Left renal cortex interstitium (tissue), 4 donors: Measurements from ENCODE around the gene POU3F3. TPM values are rescaled to one million over a fixed set of nuclear protein-coding genes. Genes with fewer than 3 reads are reported as not detected.

Experiments
- DNase-seq, 4 donors: peaks; one replicate each; pipeline ENCODE4 v3.0.0-alpha.2; 2013; ENCODE audit warnings: low read depth in 4 of 4, low spot score in 2 of 4, missing footprints in 1 of 4
- polyA plus RNA-seq, 4 donors: library from polyadenylated mRNA; unstranded; fragments of 120-200 nt; gene quantifications; one replicate each; pipeline ENCODE4 v1.2.1, GENCODE V29; 2013; ENCODE audit not compliant: insufficient read length in 4 of 4

Gene POU3F3
- polyA plus RNA-seq, 4 donors, result 85.2 to 106 (median 102) TPM

DNA sequence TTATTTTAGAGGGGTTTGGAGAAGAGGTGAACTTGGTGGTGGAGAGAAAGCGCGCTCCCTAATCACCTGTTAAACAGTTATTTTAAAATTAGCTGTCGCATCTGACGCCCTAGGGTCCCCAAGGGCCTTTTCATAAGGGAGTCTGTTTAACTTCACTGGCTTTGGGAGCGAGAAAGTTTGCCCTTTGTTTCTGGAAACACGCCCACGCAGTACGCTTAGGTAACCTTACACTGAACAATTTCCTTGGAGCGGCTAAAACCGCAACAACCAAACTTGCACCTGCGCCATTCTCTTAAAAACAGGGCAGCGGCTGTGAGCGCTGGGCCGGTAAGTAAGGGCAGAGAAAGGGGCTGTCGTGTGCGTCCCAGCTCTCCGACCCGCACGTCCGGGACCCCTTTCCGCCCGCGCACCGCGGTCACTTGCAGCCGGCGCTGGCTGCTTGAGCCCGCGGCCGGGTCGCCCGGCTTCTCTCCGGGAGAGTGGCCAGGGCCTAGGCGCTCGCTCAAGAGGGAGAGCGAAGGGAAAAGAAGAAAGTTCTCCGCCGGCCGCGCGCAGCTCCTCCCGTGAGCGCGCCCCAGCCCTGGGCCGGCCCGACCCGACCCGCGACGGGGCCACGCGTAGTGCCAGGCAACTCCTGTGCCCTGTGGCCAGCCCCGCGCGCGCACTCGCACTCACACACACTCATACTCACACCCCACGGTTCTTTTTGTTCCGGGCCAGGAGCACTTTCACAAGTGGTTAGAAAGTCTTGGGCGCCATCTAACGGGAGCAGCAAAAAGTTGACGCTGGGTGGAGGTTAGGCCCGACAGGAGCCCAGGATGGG lies 19.2 kb downstream of the POU3F3 start:
- no peak for DNase-seq

DNA sequence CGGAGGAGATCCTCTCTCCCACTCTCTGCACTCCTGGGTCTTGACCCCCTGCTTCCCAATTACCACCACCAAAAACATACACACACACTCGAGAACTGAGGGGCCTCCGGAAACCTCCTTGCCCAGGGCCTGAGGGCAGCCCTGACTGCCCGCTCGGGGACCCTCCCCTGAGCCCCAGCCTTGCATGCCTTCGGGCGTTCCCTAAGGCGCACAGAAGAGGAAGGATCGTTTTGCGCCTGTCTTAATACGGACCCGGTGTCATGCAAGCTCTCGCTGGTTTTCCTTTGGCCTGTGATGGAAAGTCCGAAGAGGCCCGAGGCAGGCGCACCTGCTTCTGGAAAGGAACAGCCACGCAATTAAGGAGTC lies 19.8 kb downstream of the POU3F3 start:
- DNase-seq, result no peak

DNA sequence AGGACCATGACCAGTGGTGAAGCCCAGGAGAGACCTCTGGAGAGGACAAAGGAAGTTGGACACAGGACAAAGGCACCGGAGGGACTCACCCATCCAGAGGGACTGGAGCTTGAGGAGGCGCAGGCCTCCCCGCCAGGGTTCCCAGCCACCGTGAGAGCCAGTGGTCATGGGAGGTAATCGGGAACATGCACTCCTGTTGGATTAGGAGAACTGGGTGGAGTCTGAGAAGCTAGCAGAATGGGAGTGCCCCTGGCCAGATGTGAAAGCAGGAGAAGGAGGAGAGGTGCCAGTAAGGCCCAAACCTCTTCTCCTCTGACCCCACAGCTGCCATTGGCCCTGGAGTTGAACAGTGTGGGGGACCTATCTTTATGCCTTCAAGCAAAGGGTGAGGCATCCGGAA lies 20.3 kb downstream of the POU3F3 start:
- DNase-seq, result no peak

DNA sequence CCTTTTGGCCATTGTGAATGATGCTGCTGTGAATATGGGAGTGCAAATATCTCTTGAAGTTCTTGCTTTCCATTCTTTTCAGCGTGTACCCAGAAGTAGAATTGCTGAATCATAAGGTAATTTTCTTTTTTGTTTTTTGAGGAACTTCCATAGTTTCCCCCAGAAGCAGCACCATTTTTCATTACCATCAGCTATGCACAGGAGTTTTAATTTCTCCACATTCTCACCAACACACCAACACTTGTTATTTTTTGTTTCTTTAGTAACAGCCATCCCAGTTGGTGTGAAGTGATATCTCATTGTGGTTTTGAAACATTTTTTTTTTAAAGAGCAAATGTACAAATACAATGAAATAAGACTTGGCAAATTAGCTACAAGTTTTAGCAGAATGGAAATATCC lies 21.3 kb downstream of the POU3F3 start:
- no peak for DNase-seq

DNA sequence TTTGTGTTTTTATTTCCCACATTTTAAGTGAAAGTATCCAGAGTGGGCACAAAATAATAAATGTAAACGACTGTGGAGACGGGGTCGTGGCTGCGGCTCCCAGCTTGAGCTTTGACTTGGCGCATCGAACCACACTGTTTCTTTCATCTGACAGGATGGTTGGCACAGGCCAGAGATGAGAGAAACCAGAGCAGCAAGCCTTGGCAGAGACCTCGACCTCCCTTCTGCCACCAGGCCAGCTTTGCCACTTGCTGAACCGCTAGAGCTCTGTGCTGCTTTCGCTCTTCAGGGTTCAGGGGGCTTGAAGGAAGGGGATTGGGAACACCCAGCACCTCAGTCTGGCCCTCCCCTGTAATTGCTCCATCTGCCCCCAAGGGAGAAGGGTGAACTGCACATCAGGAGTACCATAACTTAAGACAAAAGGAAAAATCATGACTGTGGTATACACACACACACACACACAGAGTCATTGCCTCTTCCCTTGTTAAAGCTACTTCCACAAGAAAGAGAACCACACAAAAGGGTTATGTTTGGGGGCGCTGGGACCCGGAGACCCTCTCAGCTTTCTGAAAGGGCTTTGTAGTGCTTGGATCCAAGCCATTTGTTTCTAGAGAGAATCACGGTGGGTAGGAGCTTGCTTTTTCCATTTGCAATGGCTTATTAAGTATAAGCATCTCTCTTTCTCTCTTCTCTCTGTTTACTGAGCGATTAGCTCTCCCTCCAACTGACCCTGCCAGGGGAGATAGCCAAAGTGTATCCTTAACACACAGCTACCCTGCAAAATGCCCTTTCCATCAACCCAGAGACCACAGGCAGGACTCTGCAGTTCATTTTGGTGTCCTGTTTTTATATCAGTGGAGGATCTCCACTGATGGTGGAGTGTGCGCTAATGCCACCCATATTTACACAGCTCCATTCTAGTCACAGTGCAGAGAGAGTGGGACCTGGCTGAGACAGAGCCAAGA lies 23.0 kb downstream of the POU3F3 start:
- no peak for DNase-seq

DNA sequence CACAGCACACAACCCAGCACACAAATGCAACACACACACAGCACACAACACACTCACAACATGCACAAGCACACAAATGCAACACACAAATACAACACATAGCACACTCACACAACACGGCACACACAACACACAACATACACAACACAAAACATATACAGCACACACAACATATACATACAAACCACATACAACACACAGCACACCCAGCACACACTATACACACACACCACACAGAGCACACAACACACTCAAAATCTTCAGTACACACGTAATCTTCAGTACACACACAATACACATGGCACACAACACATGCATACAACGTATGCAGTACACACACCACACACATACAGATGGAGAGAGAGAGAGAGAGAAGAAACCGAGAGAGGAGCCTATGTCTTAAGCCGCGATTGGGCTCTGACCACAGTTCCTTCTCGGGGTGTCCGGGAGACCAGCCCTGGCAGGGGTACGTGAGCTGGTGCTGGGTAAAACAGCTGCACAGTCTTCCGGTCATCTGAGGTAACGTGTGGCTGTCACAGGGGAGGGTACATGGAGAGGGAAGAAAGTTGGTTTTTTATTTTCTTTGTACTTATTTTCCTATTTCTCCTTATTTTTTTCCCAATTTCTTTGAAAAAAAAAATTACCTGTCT lies 25.1 kb downstream of the POU3F3 start:
- no peak for DNase-seq

DNA sequence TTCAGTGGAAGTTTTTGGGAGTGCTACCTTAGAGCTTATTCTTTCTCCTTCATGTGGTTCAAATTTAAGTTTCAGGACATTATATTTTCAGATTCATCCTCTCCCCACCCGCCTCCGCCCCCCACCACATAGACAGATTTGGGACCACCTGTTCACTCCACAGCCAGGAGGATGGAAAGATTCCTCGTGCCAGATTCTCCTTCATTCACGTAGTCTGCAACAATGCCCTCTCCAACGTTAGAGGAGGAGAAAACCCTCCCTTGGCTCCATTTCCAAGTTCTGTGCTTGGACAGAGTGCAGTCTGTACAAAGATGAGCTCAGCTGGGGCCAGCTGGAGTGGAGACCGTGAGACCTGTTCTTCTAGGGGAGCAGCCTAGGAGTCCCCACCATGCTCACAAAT lies 26.2 kb downstream of the POU3F3 start:
- no peak for DNase-seq

DNA sequence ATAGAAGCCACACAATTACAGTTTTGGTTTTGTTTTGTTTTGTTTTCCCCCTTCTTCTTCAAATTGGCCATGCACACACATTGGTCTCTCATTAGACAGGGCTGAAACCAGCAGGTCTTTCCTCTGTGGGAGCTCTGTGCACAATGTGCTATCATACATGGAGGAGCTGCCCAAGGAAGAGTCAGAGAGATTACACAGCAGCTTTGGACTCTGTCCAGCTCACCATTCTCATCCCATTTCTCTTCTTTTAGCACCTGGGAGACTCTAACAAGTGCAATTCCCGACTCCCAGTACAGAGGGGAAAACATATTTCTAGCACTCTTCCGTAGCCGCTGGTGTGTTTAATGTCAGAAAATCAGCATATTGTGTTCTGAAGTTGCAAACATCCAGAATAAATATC lies 29.4 kb downstream of the POU3F3 start:
- DNase-seq, result no peak

DNA sequence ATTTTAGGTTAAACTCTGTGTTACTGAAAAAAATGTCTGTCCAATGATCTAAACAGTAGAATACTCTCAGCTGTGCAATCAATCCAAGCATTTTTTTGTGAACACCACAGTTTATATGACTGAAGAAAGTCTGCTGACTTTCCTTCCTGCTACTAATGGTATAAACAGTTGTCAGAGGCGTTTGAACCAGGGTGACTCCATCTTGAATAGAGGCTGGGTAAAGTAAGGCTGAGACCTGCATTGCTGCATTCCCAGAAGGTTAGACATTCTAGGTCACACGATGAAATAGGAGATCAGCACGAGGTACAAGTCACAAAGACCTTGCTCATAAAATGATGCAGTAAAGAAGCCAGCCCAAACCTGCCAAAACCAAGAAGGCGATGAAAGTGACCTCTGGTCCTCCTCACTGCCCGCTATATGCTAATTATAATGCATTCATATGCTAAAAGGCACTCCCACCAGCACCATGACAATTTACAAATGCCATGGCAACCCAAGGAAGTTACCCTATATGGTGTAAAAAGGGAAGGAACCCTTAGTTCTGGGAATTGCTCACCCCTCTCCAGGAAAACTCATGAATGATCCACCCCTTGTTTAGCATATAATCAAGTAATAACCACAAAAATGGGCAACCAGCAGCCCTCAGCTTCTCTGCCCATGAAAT lies 31.3 kb downstream of the POU3F3 start:
- no peak for DNase-seq

DNA sequence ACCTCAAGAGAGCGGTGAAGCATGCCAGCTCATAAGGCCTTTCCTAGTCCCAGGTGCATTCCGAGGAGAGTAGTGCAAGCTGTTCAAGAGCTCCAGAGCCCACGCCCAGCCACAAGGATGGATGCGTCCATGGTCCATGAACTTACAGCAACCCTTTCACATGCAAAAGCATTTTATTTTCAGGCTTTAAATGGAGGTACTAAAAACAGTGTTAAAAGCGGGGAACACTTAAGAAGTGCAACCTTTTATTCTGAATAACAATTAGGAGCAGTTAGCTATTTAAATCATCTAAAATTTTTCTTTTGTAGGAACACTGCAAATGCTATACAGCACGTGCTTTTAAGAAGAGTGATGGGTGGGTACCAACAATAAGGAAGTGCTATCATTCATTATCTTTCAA lies 33.8 kb downstream of the POU3F3 start:
- no peak for DNase-seq

DNA sequence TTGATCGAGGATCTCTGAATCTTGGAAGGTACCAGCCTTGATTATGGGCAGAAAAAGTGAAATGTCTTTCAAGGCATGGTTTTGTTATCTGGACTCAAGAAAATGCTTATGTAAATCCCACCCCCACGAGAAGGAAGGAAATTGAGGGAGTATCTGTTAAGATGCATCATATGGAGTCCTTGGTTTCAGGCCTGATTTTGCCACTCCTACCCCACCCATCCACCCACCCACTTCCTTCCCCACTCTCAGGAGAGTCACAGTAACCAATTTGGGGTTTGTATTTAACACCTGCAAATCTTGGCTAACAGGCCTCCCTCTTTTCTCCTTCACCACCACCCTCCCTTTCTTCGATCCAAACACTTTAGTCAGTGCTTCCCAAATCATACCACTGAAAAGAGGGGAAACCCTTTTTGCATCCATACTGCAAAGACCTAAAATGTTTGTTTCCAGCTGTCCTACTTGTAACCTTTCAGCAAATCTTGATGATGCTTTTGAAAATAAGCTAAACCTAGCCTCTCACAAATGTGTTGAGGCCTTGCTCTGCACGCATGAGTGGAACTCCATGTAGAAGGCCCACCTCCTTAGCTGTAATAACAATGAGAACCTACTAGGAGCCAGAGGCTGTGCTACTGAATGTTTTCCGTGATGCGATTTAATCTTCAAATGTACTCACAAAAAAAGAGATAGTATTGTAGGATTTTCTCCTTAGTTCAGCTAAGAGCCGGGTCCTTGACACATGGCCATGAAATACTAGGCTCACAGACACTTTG lies 34.8 kb downstream of the POU3F3 start:
- DNase-seq, result no peak

DNA sequence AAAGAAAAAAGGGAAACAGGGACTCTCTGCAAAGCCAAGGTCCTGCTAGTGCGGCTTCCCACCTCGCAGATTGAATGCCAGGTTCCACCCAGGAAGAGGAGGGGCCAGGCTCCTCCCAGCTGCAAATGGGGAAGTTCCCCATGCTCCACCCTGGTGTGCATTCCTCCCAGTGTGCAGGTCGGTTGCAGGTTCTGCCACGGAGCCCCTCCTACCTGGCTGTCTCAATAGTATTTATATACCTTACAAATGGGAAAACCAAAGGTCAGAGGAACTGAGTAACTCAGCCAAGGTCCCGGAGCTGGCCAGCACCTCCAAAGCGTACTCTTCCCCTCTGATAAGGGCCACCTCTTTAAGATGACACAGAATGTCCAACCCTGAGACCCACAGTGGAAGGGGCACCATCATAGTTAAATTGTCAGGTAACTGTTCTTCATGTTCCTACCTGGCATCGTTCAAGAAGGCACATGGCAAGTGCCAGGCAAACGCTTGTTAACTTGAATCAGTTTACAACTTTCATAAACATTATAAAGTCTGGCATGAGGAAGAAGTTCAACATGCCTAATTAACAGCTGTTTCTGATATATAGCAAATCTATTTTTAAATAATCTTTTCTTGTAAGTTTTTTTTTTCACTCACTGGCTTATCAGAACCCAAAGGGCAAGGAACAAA lies 35.5 kb downstream of the POU3F3 start:
- DNase-seq, result no peak

DNA sequence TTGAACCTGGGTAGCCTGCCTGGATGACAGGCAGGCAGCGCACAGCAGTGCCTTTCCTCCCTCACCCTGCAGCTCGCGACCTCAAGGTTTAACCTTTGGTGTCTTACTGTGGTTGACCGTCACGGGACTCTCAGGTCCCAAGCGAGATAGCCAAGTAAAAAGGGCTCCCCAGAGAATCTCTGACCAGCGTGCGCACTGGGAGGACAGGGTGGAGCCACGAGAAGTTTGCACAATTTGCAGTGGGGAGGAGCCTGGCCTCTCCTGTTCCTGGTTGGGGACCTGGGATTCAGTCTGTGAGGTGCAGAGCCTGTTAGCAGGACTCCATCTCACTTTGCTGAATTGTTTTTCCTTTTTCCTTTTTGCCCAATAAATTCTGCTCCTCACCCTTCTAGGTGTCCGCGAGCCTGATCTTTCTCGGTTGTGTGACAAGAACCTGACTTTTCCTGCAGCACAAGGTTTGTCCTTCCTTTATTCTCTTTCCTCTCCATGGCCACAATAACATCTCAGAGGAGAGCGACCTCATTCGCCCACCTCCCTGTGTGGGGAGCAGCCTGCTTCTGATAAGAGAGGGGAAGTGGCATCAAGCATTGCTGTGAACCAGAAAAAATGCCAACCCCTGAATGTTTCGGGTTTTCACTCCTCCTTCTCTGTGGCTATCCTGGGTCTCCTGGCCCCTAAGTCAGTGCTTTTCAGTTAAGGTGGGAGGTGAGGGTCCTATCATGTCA lies 36.2 kb downstream of the POU3F3 start:
- no peak for DNase-seq

DNA sequence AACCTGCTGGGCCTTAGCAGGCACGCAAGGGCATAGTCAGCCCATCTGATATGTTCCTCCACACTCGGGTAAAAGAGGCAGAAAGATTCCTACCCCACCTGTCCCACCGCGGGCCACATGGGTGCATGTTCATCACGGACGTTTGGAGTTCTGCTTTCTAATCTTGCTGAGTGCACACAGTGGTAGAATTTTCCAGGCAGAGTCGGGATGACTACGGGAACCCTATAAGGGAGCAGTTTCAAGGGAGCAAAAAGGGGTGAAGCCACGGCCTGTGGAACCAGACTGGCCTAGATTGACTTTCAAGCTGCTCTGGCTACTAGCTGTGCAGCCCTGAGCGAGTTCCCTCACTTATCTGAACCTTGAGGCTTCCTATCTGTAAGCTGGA lies 36.8 kb downstream of the POU3F3 start:
- DNase-seq, result no peak

DNA sequence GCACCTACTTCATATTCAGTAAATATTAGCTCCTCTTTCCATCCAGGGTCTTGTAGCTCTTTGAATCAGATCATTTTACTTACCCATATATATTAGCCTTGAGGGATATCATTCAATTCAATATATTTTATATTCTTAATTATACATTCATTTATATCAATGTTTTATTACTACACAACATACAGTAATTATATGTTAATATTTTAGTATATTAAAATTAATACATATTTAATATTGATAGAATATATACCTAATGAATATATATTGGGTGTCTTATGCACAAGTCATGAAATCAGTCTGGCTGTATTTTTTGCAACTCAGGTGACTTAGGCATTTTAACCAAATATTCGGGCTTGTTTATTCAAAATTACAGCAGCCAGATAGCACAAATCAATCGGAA lies 37.2 kb downstream of the POU3F3 start:
- no peak for DNase-seq

DNA sequence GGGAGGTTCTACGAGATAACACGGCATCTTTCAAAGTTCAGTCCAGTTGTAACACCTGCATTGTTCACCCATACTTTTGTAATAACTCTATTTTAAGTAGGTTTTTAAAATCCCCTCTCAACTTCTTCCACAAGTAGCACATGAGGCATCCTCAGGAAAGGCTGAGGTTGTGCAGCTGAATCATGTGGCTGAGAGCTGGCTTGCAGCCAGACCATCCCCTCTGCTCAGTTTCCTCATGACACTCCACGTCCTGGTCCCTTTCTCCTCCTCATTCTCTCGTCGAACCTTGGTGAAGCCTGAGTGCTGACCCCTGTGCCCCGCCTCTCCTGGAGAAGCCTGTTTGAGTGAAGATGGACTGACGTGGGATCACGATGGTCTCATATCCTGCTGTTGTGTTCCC lies 42.5 kb downstream of the POU3F3 start:
- no peak for DNase-seq

DNA sequence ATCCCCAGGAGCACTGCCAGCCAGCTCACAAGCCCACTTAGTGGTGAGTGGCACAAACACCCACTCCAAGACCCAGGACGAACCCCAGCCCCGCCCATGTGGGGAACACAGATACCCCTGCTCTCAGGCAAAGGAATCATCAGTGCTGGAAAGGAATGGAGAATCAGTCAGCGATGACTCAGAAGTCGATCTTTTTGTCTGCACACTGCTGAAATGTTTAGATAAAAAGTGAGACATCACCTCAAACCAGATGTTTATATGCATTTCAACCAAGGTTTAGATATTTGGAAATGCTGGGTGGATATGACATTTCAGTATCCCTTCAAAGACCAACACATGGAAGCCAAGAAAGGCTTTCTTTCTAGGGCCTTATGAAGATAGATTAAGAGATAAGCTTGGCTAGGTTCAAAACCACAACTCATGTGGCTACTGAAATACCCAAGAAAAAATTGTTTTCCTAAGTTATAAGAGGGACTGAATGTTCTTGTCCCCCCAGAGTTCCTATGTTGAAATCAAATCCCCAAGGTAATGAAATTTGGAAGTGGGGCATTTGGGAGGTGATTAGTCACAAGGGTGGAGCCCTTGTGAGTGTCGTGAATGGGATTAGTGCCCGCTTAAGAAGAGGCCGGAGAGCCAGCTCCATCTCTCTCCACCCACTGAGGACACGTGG lies 43.7 kb downstream of the POU3F3 start:
- no peak for DNase-seq

DNA sequence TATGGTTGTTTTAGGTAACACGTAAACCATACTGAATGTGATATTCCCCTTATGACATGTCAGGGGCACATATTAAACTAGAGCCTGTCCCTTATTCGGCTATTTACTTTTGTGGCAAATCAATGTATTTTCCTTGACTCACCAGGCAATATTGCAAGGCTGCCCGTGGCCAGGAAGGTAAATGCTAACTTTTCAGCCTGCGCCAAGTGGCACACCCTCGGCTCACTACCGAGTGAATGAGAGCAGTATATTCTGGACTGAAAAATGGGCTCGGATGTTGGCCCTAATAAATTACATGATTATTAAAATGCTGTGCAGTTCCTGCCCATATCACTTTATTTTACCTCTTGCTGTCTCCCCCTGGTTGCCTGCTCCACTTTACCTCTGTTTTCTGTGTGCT lies 46.7 kb downstream of the POU3F3 start:
- DNase-seq, result no peak
